Mammary epithelial cell (primary cell): ENCODE measurements around the gene FAM200B.

Source experiments
- CTCF ChIP-seq, 2 donors: IDR thresholded peaks in 1 of 2; conservative IDR thresholded peaks in 1 of 2; 2 replicates each; pipeline ENCODE4 v1.5.1; 2011 to 2012; ENCODE audit warnings: inconsistent platforms in 2 of 2, low read length in 2 of 2, mild to moderate bottlenecking in 2 of 2, control low read depth in 1 of 2, low read depth in 1 of 2; ENCODE audit not compliant: insufficient read depth in 1 of 2; ENCODE audit errors: extremely low read depth in 1 of 2
- EZH2 ChIP-seq: IDR thresholded peaks from 2 replicates; pipeline ENCODE4 v1.6.1; 2012; ENCODE audit warnings: low read length, inconsistent platforms, borderline replicate concordance

DNA sequence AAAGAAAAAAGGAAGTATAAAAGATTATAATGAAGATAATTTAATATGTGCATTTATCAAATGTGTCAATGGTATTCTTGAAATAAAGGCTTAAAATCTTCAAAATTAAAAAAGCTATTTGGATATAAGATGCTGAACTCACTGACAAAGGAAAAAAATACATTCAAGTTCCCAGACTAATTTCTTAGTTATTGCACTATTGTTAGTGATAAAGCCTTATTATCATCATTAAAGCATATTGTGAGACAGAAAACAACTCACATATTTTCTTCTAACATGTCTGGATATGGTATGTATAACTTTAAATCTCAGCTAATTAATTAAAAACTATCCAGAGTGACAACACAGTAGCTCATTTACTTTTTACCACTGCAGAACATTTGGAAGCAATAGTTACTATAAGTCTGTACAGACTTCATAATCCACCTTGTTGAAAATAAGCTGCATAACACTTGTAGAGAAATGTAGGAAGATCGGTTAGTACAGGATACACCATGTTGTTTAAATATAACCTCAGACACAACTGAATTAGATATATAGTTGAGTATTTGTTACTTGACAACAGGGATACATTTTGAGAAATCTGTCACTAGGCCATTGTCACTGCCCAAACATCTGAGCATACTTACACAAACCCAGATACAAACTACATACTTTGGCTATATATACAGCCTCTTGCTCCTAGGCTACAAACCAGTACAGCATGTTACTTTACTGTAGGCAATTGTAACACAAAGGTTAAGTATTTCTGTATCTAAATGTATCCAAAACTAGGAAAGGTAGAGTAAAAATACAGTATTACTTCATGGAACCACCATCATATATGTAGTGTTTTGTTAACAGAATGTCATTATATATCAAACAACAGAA, 12.8 kb upstream of the FAM200B start:
- no peak for TF ChIP-seq CTCF (conservative IDR thresholded peaks at IDR 0.05 in 1 of 2, IDR thresholded peaks at IDR 0.05 in 1 of 2; ENCODE audit: extremely low read depth in 1 of 2, insufficient read depth in 1 of 2, low read depth in 1 of 2, low read length in 2 of 2)
- no peak for TF ChIP-seq EZH2
